Cardiac muscle cell (in vitro differentiated cells and primary cell): ENCODE measurements around the gene LCLAT1. TPM values are rescaled to one million over a fixed set of nuclear protein-coding genes. Genes with fewer than 3 reads are reported as not detected.

Source experiments
- DNase-seq, 2 donors: peaks; one replicate each; pipeline versions ENCODE4 v3.0.0 to v3.0.0-alpha.2; 2010 to 2017; ENCODE audit warnings: low read depth in 1 of 2, low spot score in 1 of 2
- H3K27ac ChIP-seq: fragments of 200-600 bp; sonication (generic); 2 replicates; pipeline ENCODE4 v1.5.1; 2016
- H3K27me3 ChIP-seq: fragments of 200-600 bp; sonication (generic); 2 replicates; pipeline ENCODE4 v1.6.0; 2016; ENCODE audit warnings: control low read depth
- H3K36me3 ChIP-seq: fragments of 200-600 bp; sonication (generic); 2 replicates; pipeline ENCODE4 v1.5.1; 2016; ENCODE audit warnings: control low read depth
- H3K4me1 ChIP-seq: fragments of 200-600 bp; sonication (generic); 2 replicates; pipeline ENCODE4 v1.8.1; 2017; ENCODE audit warnings: low read depth, mild to moderate bottlenecking, mixed run types
- H3K4me3 ChIP-seq: fragments of 200-600 bp; sonication (generic); 2 replicates; pipeline ENCODE4 v1.5.1; 2016; ENCODE audit warnings: mild to moderate bottlenecking
- H3K9me3 ChIP-seq: fragments of 200-600 bp; sonication (generic); 2 replicates; pipeline ENCODE4 v1.5.1; 2017; ENCODE audit warnings: low read depth, mild to moderate bottlenecking, control low read depth
- polyA plus RNA-seq: library from polyadenylated mRNA; unstranded; fragments of >200 nt; fragmentation: Nextera tagmentation; extraction: Ambion mirVana; gene quantifications from 2 replicates; pipeline ENCODE4 v1.2.1, GENCODE V29; 2016
- total RNA-seq: library from RNA; depleted of rRNA; stranded (reverse); fragments of >200 nt; gene quantifications from 2 replicates; pipeline ENCODE4 v1.2.3, GENCODE V29; 2016
- TF ChIP-seq, protein P1 (sequence below): IDR thresholded peaks from 2 replicates; pipeline ENCODE4 v1.5.1; 2012; ENCODE audit warnings: low read depth, mild to moderate bottlenecking, low read length

The LCLAT1 gene
- total and polyA plus RNA-seq, 2 experiments from 2014 or later, result 19.6 to 25.5 TPM

DNA sequence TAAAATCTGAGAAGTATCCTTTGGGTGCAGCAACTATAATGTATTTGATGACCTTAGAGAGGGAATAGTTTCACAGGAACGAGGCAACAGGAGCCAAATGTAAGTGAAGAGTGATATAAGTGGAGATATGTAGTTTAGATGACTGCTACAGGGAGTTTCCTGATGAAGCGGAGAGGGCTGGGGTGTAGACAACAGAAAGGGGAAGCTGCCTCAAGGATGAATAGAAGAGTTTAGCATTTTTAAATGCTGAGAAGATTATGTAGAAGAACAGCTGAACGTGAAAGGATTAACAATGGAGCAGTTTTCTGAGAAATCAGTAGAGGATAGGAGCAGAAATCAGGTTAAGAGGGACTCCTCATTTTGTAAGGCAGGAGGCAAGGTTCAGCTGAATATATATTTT is 133.3 kb downstream of the LCLAT1 start:
- no peak overlapping the region for H3K27ac ChIP-seq

DNA sequence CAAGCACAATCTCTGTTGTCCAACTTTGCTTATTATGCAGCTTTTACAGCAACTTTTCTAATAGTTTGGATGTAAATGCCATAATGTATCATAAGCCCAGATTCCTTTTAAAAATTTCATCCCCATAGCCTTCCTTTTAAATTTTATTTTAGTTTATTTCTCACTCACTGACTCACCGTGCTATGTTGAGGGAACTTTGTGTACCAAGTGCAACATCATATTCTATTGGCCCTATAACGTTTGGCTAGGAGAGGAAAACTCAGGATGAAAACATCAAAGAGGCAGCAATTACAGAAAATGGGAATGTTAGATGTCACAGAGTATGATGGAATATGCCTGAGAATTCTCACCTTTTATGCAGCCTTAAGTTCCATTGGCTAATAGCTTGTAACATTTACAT is 135.5 kb downstream of the LCLAT1 start:
- Histone ChIP-seq H3K27ac (no peak overlapping the region), H3K36me3 (no peaks in the 10 kb centered on the region), H3K27me3 (no peaks in the 10 kb centered on the region), H3K4me3 (no peak overlapping the region), H3K4me1 (peaks cover 34% of the 10 kb centered on the region), H3K9me3 (no peaks in the 10 kb centered on the region)
- DNase-seq, result no peak
- TF ChIP-seq, protein P1, sequence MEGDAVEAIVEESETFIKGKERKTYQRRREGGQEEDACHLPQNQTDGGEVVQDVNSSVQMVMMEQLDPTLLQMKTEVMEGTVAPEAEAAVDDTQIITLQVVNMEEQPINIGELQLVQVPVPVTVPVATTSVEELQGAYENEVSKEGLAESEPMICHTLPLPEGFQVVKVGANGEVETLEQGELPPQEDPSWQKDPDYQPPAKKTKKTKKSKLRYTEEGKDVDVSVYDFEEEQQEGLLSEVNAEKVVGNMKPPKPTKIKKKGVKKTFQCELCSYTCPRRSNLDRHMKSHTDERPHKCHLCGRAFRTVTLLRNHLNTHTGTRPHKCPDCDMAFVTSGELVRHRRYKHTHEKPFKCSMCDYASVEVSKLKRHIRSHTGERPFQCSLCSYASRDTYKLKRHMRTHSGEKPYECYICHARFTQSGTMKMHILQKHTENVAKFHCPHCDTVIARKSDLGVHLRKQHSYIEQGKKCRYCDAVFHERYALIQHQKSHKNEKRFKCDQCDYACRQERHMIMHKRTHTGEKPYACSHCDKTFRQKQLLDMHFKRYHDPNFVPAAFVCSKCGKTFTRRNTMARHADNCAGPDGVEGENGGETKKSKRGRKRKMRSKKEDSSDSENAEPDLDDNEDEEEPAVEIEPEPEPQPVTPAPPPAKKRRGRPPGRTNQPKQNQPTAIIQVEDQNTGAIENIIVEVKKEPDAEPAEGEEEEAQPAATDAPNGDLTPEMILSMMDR, result no peak

More for the DNA sequence above, 133.3 kb downstream of the LCLAT1 start:
- TF ChIP-seq, protein P1, result no peak
- Histone ChIP-seq H3K4me1 (peaks cover 44% of the 10 kb centered on the region), H3K27me3 (no peaks in the 10 kb centered on the region), H3K9me3 (no peaks in the 10 kb centered on the region), H3K36me3 (no peaks in the 10 kb centered on the region), H3K4me3 (no peak overlapping the region)
- DNase-seq, result no peak

DNA sequence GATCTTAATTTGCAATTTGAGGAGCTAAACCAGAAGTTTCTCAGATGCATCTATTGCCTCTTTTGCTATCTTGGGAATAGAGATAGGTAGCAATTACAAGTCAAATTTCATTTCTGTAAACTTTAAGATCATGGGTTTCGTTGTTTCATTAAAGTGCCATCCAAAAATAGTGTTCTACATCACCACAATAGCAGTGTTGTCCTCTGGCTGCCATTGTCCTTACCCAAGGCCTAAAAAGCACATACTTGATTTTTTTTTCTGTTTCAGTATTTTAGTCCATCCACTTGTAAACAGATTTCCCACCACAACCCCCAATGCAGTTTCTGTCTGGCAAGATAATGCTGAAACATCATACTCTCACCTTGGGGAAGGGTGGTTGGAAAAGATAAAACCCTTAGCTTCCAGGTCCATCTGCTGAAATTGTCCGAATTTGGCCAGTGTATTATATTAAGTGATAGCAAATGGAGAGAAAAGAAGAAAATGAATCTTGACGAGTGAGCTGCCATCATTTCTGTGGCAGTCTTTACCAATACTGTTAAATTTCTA is 136.2 kb downstream of the LCLAT1 start:
- H3K9me3 ChIP-seq, result no peaks in the 10 kb centered on the region
- H3K36me3 ChIP-seq, result no peaks in the 10 kb centered on the region
- H3K27me3 ChIP-seq, result no peaks in the 10 kb centered on the region
- H3K4me3 ChIP-seq, result no peak overlapping the region
- TF ChIP-seq, protein P1, result no peak
- H3K4me1 ChIP-seq, result peaks cover 27% of the 10 kb centered on the region
- DNase-seq, result no peak
- H3K27ac ChIP-seq, result no peak overlapping the region

DNA sequence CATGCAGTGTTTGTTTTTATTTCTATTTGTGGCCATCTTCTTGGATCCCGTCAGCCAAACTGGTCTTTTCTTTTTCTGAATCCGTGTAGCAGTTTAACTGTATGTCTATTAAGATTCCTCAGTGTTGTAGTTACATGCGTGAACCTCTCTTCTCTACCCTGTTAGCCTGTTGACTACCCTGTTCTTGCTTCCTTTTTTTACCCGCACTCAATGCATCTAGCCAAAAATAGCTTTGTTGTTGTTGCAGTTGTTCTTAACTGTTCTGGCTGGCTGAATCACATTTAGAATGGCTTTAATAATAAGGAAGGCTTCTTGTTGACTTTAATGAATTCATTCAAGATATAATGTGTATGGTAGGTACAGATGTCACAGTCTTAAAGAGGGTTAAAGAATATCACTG is 137.1 kb downstream of the LCLAT1 start:
- Histone ChIP-seq H3K27ac (peak overlapping the region; percentile 72), H3K4me3 (no peak overlapping the region), H3K9me3 (no peaks in the 10 kb centered on the region), H3K36me3 (peaks cover 3% of the 10 kb centered on the region), H3K27me3 (no peaks in the 10 kb centered on the region), H3K4me1 (peaks cover 23% of the 10 kb centered on the region)
- TF ChIP-seq, protein P1, result no peak
- DNase-seq, result no peak

DNA sequence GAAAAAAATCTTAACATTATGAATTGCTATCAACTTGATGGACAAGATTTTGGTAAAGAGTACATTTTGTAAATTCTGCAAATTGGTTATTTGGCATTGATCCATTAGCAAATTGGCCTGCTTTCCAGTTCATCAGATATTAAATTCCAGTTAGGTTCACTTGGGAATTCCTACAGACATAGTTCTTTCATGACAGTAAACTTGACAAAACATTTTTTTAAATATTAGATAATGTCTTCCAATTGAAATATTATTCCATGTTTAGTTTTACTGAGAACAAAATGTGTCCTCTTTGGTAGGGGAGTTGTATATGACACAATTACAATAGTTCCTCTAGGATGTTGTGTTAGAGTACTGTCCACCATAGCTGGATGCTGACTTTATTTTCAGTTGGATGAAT is 141.9 kb downstream of the LCLAT1 start:
- H3K27ac ChIP-seq, result peak overlapping the region; percentile 1
- H3K36me3 ChIP-seq, result peaks cover 3% of the 10 kb centered on the region
- H3K9me3 ChIP-seq, result no peaks in the 10 kb centered on the region
- no peak for DNase-seq
- no peak overlapping the region for H3K4me3 ChIP-seq
- peaks cover 18% of the 10 kb centered on the region for H3K4me1 ChIP-seq
- H3K27me3 ChIP-seq, result no peaks in the 10 kb centered on the region
- TF ChIP-seq, protein P1, result no peak
